ENCODE results near the gene SETDB1.

Gene SETDB1

DNA sequence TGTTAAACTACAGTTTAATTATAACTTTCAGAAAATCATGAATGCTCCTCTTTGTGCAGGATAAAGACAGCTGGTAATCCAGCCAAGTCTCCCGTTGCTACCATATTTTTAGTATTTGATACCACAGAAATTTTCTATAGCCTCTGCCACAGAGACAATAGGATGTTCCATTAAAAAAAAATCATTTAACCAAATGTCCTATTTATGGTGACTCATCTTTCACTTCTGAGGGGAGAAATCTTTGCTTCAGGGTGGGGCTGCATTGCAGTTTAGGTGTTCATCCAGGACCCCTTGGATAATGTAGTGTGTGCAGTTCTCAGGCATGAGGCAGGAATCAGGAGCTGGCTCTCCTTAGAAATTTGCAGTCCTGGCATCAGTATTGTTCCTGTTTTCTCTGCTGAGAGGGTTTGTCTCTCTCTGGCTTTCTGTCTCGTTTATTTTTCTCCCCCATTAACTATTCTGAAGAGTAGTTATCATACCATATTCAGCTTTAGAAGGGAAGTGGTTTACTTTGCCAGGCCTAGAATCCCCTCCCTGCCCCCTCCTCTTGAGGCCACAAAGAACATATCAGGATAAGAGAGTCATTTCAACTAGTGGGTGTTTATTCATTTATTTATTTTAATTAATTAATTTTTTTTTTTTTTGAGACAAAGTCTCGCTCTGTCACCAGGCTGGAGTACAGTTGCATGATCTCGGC lies 85.1 kb downstream of the SETDB1 start:
- CTCF ChIA-PET, result interaction anchor here (1.0 to 3.7 kb wide), 5 partner anchors 13 to 36 kb away, joined by 4 to 15 read pairs (median 11); partner anchors contain the start of gene C1orf56
- TF ChIP-seq, protein P1, sequence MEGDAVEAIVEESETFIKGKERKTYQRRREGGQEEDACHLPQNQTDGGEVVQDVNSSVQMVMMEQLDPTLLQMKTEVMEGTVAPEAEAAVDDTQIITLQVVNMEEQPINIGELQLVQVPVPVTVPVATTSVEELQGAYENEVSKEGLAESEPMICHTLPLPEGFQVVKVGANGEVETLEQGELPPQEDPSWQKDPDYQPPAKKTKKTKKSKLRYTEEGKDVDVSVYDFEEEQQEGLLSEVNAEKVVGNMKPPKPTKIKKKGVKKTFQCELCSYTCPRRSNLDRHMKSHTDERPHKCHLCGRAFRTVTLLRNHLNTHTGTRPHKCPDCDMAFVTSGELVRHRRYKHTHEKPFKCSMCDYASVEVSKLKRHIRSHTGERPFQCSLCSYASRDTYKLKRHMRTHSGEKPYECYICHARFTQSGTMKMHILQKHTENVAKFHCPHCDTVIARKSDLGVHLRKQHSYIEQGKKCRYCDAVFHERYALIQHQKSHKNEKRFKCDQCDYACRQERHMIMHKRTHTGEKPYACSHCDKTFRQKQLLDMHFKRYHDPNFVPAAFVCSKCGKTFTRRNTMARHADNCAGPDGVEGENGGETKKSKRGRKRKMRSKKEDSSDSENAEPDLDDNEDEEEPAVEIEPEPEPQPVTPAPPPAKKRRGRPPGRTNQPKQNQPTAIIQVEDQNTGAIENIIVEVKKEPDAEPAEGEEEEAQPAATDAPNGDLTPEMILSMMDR (IDR thresholded peaks at IDR 0.05; ENCODE audit: insufficient read depth, low read length, missing control alignments), result no peak
- DNase-seq (ENCODE audit: low read depth, low spot score), result no peak
- POLR2A ChIA-PET, result no interaction called here
- H3K4me3 ChIP-seq (ENCODE audit: low read depth, low read length), result no peak overlapping the region

DNA sequence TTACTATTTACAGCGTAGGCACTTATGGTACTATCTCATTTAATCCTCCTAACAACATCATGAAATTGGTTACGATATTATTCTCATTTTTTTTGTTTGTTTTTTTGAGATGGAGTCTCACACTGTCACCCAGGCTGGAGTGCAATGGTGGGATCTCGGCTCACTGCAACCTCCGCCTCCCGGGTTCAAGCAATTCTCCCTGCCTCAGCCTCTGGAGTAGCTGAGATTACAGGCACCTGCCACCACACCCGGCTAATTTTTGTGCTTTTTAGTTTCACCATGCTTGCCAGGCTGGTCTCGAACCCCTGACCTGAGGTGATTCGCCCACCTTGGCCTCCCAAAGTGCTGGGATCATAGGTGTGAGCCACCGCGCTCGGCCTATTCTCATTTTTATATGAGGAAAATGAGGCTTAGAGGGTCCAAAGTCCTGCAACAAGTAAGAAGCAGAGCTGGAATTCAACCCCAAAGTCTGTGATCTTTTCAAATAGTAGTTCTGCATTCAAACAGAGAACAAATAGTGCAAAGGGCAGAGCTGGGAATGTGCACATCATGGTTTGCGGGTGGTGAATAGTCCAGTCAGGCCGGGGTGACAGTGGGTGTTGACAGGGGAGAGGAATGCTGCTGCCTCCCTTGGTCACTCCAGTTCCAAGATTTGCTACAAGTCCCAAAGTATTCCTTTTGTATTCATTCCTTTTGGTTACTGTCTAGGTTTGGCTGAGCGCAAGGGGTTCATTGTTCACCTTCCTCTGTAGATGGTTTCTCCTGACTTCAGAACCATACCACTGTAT lies 86.7 kb downstream of the SETDB1 start:
- DNase-seq (ENCODE audit: low read depth, low spot score), result no peak
- H3K4me3 ChIP-seq (ENCODE audit: low read depth, low read length), result no peak overlapping the region
- CTCF ChIA-PET, result interaction anchor here (1.9 to 3.7 kb wide), 2 partner anchors 12 to 18 kb away, joined by 11 to 15 read pairs; no protein-coding TSS in a partner anchor
- POLR2A ChIA-PET, result no interaction called here
- TF ChIP-seq, protein P1 (IDR thresholded peaks at IDR 0.05; ENCODE audit: insufficient read depth, low read length, missing control alignments), result no peak

DNA sequence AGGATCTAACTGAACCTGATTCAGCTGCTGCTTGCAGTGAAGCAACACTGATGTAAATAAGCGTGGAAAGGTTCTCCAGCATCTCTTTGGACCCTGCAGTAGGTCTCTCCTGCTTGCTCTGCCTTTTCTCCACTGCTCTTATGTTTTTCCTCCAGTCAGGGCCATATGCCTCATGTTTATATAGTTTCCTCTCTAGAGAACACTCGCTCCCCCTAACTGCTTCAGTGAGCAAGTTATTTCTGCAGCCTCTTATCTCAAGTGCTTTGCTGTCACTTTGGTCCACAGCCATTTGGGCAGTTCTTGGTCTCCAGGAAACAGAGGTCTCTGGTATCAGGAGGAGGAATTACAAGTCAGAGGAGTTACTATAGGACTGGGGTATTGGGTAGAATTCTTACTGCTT lies 87.4 kb downstream of the SETDB1 start:
- ChIA-PET CTCF (interaction anchor here (1.9 to 3.7 kb wide), 2 partner anchors 11 to 18 kb away, joined by 11 to 15 read pairs; no protein-coding TSS in a partner anchor), POLR2A (no interaction called here)
- TF ChIP-seq, protein P1 (IDR thresholded peaks at IDR 0.05; ENCODE audit: insufficient read depth, low read length, missing control alignments), result no peak
- no peak overlapping the region for H3K4me3 ChIP-seq (ENCODE audit: low read depth, low read length)
- DNase-seq (ENCODE audit: low read depth, low spot score), result no peak

Data from AG04449 (cell line).